HG03103 (cell line): ENCODE measurements around the gene CDK5RAP2.

Experiments used
- ATAC-seq: cut with Tn5 transposase; IDR thresholded peaks from one replicate; pipeline ENCODE4 v1.9.1; 2021; ENCODE audit warnings: low read depth; ENCODE audit not compliant: unreplicated experiment

Gene CDK5RAP2

GRCh38 chr9:120593250-120593954 lies 13.4 kb upstream of the CDK5RAP2 start:
- ATAC-seq = no peak

GRCh38 chr9:120592210-120592609 lies 12.2 kb upstream of the CDK5RAP2 start:
- no peak for ATAC-seq

GRCh38 chr9:120587328-120587727 lies 7.4 kb upstream of the CDK5RAP2 start:
- no peak for ATAC-seq

GRCh38 chr9:120583958-120584369 lies 4.0 kb upstream of the CDK5RAP2 start:
- ATAC-seq = no peak

- ATAC-seq = peak; percentile 28
These were observed 572 bp downstream of the CDK5RAP2 start for GRCh38 chr9:120579139-120580050.

GRCh38 chr9:120574473-120574872 lies 5.5 kb downstream of the CDK5RAP2 start:
- no peak for ATAC-seq

- no peak for ATAC-seq
These were observed 7.5 kb downstream of the CDK5RAP2 start for GRCh38 chr9:120572472-120572871.

- ATAC-seq = no peak
These were observed 8.3 kb downstream of the CDK5RAP2 start for GRCh38 chr9:120571443-120572257.

GRCh38 chr9:120570296-120570695 lies 9.7 kb downstream of the CDK5RAP2 start:
- no peak for ATAC-seq

GRCh38 chr9:120569556-120569955 lies 10.4 kb downstream of the CDK5RAP2 start:
- no peak for ATAC-seq

- ATAC-seq = no peak
These were observed 11.2 kb downstream of the CDK5RAP2 start for GRCh38 chr9:120568816-120569215.

- no peak for ATAC-seq
These were observed 12.1 kb downstream of the CDK5RAP2 start for GRCh38 chr9:120567874-120568273.

- no peak for ATAC-seq
These were observed 12.9 kb downstream of the CDK5RAP2 start for GRCh38 chr9:120567081-120567480.

- no peak for ATAC-seq
These were observed 15.4 kb downstream of the CDK5RAP2 start for GRCh38 chr9:120564589-120564988.

GRCh38 chr9:120562861-120563443 lies 17.0 kb downstream of the CDK5RAP2 start:
- ATAC-seq = no peak

GRCh38 chr9:120561709-120562108 lies 18.3 kb downstream of the CDK5RAP2 start:
- no peak for ATAC-seq

GRCh38 chr9:120559546-120559945 lies 20.4 kb downstream of the CDK5RAP2 start:
- no peak for ATAC-seq

- no peak for ATAC-seq
These were observed 21.5 kb downstream of the CDK5RAP2 start for GRCh38 chr9:120558454-120558853.

GRCh38 chr9:120557205-120557604 lies 22.8 kb downstream of the CDK5RAP2 start:
- no peak for ATAC-seq

- ATAC-seq = no peak
These were observed 23.2 kb downstream of the CDK5RAP2 start for GRCh38 chr9:120556775-120557174.
